WTC11 (cell line): ENCODE results near the gene WLS. TPM values are rescaled to one million over a fixed set of nuclear protein-coding genes. Genes with fewer than 3 reads are reported as not detected.

Source experiments
- ATAC-seq: fragments of 200-7000 bp; cut with Tn5 transposase; 2 replicates; pipeline ENCODE4 v1.10.0; 2021; ENCODE audit warnings: mild to moderate bottlenecking, moderate library complexity
- CTCF ChIA-PET: fragments of 300-600 bp; sonication (Branson Sonifier 250); formaldehyde crosslinking; loops from one replicate; lab custom pipeline; 2021; ENCODE audit warnings: antibody characterized with exemption; lab: Charles Lee
- POLR2A ChIA-PET: fragments of 350-600 bp; sonication (Branson Sonifier 250); formaldehyde crosslinking; loops from one replicate; lab custom pipeline; 2021; ENCODE audit warnings: antibody characterized with exemption; lab: Charles Lee
- DNase-seq: peaks from one replicate; pipeline ENCODE4 v3.0.0; 2021; ENCODE audit warnings: low spot score
- H3K27ac Mint-ChIP-seq: 2 replicates; pipeline ENCODE4 v1.8.0; 2021; ENCODE audit warnings: mixed read lengths
- H3K27me3 Mint-ChIP-seq: 2 replicates; pipeline ENCODE4 v1.8.0; 2021; ENCODE audit warnings: low read depth, mild to moderate bottlenecking, moderate library complexity, mixed read lengths
- H3K36me3 Mint-ChIP-seq: 2 replicates; pipeline ENCODE4 v1.8.0; 2021; ENCODE audit warnings: mixed read lengths
- H3K4me1 Mint-ChIP-seq: 2 replicates; pipeline ENCODE4 v1.8.0; 2022; ENCODE audit warnings: mixed read lengths
- H3K4me3 Mint-ChIP-seq: 2 replicates; pipeline ENCODE4 v1.8.0; 2021; ENCODE audit warnings: mild to moderate bottlenecking, moderate library complexity, mixed read lengths
- H3K9me3 Mint-ChIP-seq: 2 replicates; pipeline ENCODE4 v1.8.0; 2021; ENCODE audit warnings: mixed read lengths
- ATF2 ChIP-seq: sonication (generic); formaldehyde crosslinking; IDR thresholded peaks from 2 replicates; pipeline ENCODE4 v1.8.1; 2022; ENCODE audit warnings: low read depth, missing genetic modification reagents, borderline replicate concordance
- ATF3 ChIP-seq: sonication (generic); formaldehyde crosslinking; conservative IDR thresholded peaks from 2 replicates; pipeline ENCODE4 v1.8.1; 2022; ENCODE audit warnings: mild to moderate bottlenecking, missing genetic modification reagents
- CDX4 ChIP-seq: fragments of 250-450 bp; sonication (Bioruptor Pico); IDR thresholded peaks from 2 replicates; pipeline ENCODE4 v1.9.0; 2021; ENCODE audit warnings: moderate library complexity, mild to moderate bottlenecking, inconsistent platforms, borderline replicate concordance
- EMX1 ChIP-seq: fragments of 250-450 bp; sonication (Bioruptor Pico); IDR thresholded peaks from 2 replicates; pipeline ENCODE4 v1.8.0; 2021; ENCODE audit warnings: mild to moderate bottlenecking
- ERG ChIP-seq: fragments of 250-450 bp; sonication (Bioruptor Pico); IDR thresholded peaks from 2 replicates; pipeline ENCODE4 v1.8.0; 2021; ENCODE audit warnings: mild to moderate bottlenecking
- GABPB1 ChIP-seq: sonication (generic); formaldehyde crosslinking; IDR thresholded peaks from 2 replicates; pipeline ENCODE4 v1.8.1; 2023; ENCODE audit warnings: mild to moderate bottlenecking, missing genetic modification reagents
- MAX ChIP-seq: sonication (generic); formaldehyde crosslinking; IDR thresholded peaks from 2 replicates; pipeline ENCODE4 v1.8.0; 2022; ENCODE audit warnings: mild to moderate bottlenecking, missing genetic modification reagents
- NFE2L1 ChIP-seq: sonication (generic); formaldehyde crosslinking; IDR thresholded peaks from 2 replicates; pipeline ENCODE4 v1.8.1; 2023; ENCODE audit warnings: missing genetic modification reagents
- PREB ChIP-seq: sonication (generic); formaldehyde crosslinking; IDR thresholded peaks from 2 replicates; pipeline ENCODE4 v1.8.1; 2022; ENCODE audit warnings: mild to moderate bottlenecking, missing genetic modification reagents, moderate library complexity, borderline replicate concordance
- RELA ChIP-seq: sonication (generic); formaldehyde crosslinking; IDR thresholded peaks from 2 replicates; pipeline ENCODE4 v1.8.1; 2022; ENCODE audit warnings: missing genetic modification reagents, mild to moderate bottlenecking, borderline replicate concordance
- ZBTB43 ChIP-seq: sonication (generic); formaldehyde crosslinking; IDR thresholded peaks from 2 replicates; pipeline ENCODE4 v1.8.1; 2023; ENCODE audit warnings: mild to moderate bottlenecking, missing genetic modification reagents
- ZNF263 ChIP-seq: sonication (generic); formaldehyde crosslinking; IDR thresholded peaks from 2 replicates; pipeline ENCODE4 v1.8.1; 2022; ENCODE audit warnings: low read depth, mild to moderate bottlenecking, moderate library complexity, missing genetic modification reagents
- ZNF425 ChIP-seq: fragments of 250-450 bp; sonication (Bioruptor Pico); conservative IDR thresholded peaks from 2 replicates; pipeline ENCODE4 v1.9.0; 2021; ENCODE audit warnings: mild to moderate bottlenecking
- ZNF671 ChIP-seq: fragments of 250-450 bp; sonication (Bioruptor Pico); IDR thresholded peaks from 2 replicates; pipeline ENCODE4 v1.8.0; 2021; ENCODE audit warnings: mild to moderate bottlenecking
- ZSCAN18 ChIP-seq: fragments of 250-450 bp; sonication (Bioruptor Pico); IDR thresholded peaks from 2 replicates; pipeline ENCODE4 v2.1.2; 2022; ENCODE audit warnings: mild to moderate bottlenecking, moderate library complexity
- total RNA-seq: library from RNA; stranded (reverse); gene quantifications from 3 replicates; pipeline ENCODE4 v1.2.3, GENCODE V29; 2021

WLS gene
- total RNA-seq, 1 experiment from 2014 or later: 4.5 TPM

GRCh38 chr1:68165665-68166064 is 66.7 kb downstream of the WLS start (continued):
- TF ChIP-seq ERG (CRISPR knock-in tag): no peak
- TF ChIP-seq ZNF263 (CRISPR knock-in tag): no peak
- no peak for TF ChIP-seq ZSCAN18 (CRISPR knock-in tag)
- no peak for TF ChIP-seq NFE2L1
- TF ChIP-seq CDX4 (CRISPR knock-in tag): no peak

GRCh38 chr1:68164918-68165317 is 67.4 kb downstream of the WLS start:
- no peak overlapping the region for H3K27ac Mint-ChIP-seq
- POLR2A ChIA-PET: no interaction called here
- H3K4me1 Mint-ChIP-seq: no peaks in the 10 kb centered on the region
- H3K4me3 Mint-ChIP-seq: no peak overlapping the region
- no peak for DNase-seq
- no peaks in the 10 kb centered on the region for H3K36me3 Mint-ChIP-seq
- TF ChIP-seq PREB (CRISPR knock-in tag): no peak
- TF ChIP-seq ATF2 (CRISPR knock-in tag): no peak
- TF ChIP-seq ZBTB43 (CRISPR knock-in tag): no peak
- TF ChIP-seq ZNF425 (CRISPR knock-in tag): no peak
- TF ChIP-seq ATF3 (CRISPR knock-in tag): no peak
- TF ChIP-seq GABPB1 (CRISPR knock-in tag): no peak
- TF ChIP-seq ZNF671: no peak
- TF ChIP-seq RELA (CRISPR knock-in tag): no peak
- TF ChIP-seq MAX (CRISPR knock-in tag): no peak
- no peak for TF ChIP-seq EMX1 (CRISPR knock-in tag)
- TF ChIP-seq, all 79 proteins: peak for 0
- CTCF ChIA-PET: interaction anchor here (1.0 kb wide), 1 partner anchor 157 kb away, joined by 3 read pairs; no protein-coding TSS in a partner anchor
- ATAC-seq: no peak
- Mint-ChIP-seq H3K27me3 (no peaks in the 10 kb centered on the region), H3K9me3 (no peaks in the 10 kb centered on the region)
